GM18868 (cell line): ENCODE data around the gene CDC25C.
"Not testable (repeated sequence)": the region's sequence is repeated elsewhere in the genome, so short reads cannot be mapped to it uniquely, and the experiment has no call there.

Source experiments
- ATAC-seq: cut with Tn5 transposase; IDR thresholded peaks from one replicate; pipeline ENCODE4 v1.9.1; 2021; ENCODE audit warnings: mild to moderate bottlenecking, moderate library complexity; ENCODE audit not compliant: unreplicated experiment

Gene CDC25C

DNA sequence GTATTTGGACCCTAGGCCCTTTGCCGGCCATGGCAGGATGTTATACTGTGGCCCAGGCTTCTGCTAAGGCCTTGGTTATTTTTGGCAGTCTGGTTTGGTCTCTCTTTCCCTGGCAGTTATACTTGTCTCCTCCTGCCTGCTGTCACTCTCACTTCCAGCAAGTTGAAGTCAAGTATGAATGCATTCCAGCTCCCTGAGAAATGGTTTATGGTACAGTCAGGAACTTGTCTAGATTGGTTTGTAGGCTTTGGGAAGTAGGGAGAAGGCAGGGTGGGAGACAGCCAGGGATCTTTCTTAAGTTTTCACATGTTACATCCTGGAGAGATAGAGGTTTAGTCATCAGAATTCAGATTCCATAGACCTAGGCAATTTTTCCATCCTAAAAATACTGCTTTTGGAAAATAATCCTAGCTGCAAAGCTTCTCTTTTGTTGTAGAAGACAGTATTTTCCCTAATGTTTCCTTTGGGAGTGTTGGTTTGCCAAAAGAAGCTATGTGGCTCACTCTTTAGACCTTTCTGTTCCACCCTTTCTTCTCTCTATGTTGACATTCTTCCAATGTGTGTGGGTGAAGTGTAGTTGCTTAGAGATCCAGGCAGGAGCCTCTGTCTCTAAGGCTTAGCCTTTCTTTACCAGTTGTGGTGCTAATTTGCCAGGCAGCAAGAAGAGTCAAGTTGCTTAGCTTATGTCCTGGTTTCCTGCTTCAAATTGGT is 18.4 kb upstream of the CDC25C start:
- no peak for ATAC-seq

DNA sequence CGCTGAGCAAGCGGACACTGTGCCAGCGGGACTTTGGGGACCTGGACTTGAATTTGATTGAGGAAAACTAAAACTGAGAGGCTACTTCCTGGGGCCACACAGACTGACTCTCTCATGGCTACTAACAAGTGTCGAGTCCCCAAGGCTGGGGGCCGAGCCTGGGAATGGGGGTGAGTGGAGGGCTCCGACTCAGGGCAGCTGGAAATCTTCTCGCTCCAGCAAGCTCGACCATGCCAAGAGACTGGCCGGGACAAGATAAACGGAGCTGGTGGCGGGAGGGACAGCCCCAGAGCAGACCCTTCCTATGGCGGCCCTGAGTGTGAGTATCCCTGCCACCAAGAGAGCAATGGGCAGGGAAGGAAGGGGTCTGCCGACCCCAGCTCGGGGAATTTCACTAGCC is 15.3 kb upstream of the CDC25C start:
- ATAC-seq: no peak

DNA sequence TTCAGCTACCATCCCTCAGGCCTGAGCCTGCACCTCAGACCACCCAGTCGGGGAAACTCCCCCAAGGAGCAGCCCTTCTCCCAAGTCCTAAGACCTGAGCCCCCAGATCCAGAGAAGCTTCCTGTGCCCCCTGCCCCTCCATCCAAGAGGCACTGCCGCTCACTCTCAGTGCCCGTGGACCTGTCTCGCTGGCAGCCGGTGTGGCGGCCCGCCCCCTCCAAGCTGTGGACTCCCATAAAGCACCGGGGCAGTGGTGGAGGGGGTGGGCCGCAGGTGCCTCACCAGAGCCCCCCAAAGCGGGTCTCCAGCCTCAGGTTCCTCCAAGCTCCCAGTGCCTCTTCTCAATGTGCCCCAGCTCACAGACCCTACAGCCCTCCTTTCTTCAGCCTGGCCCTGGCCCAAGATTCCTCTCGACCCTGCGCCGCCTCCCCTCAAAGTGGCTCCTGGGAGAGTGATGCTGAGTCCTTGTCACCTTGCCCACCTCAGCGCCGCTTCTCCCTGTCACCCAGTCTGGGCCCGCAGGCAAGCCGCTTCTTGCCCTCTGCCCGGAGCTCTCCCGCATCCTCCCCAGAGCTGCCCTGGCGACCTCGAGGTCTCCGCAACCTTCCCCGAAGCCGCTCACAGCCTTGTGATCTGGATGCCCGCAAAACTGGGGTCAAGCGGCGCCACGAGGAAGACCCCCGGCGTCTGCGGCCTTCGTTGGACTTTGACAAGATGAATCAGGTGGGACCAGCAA is 13.5 kb upstream of the CDC25C start:
- ATAC-seq: no peak

DNA sequence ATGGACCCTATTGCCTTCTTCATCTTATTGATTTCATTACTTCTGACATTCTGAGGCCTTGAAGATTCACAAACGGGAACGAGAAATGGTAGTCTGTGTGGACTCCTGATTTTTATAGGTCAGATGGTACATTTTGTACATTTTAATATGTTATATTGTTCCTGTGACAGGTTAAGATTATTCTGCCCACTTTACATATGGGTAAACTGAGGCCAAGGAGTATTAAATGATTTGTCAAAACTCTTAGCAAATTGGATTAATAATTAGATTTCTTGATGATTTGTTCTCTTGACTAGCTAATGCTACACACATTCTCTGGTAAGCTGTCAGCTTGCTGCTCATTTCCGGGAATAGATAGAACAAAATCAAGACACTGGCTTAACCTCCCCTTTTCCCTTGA is 8.4 kb upstream of the CDC25C start:
- ATAC-seq: no peak

DNA sequence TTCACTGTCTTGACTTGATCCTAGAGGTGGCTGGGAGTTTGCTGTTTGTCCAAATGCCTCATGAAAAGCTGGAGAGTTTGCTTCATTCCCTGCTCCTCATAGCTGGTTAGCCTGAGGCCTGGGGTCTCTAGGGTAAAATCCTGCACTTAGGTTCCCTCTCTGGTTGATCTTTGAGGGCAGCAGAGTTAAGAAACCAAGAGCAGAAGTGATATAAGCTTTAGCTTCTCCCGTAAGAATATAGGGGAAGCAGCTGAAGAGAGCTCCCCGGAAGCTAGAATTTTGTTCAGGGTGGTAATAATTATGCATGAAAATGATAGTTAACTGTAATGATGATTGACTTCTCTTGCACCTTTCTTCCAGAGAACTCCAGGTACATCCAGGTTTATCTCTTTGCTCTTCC is 7.9 kb upstream of the CDC25C start:
- no peak for ATAC-seq

DNA sequence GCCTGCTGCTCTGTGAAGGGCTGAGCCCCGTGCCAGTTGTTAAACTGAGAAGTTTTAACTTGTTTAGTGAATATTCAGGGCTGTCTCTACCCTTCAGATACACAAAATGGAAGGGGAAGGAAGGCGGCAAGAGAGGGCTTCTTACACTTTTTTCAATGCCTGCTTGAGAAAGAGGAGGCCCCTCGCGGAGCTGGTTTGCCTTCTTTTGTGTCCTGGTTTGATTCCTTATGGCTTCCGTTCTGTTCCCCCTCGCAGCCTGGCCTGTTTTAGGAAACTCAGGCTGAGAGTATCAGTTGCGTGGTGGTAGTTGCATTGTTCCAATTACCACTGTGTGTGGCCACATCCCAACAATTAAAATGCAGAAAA is 7.5 kb upstream of the CDC25C start:
- ATAC-seq: no peak

DNA sequence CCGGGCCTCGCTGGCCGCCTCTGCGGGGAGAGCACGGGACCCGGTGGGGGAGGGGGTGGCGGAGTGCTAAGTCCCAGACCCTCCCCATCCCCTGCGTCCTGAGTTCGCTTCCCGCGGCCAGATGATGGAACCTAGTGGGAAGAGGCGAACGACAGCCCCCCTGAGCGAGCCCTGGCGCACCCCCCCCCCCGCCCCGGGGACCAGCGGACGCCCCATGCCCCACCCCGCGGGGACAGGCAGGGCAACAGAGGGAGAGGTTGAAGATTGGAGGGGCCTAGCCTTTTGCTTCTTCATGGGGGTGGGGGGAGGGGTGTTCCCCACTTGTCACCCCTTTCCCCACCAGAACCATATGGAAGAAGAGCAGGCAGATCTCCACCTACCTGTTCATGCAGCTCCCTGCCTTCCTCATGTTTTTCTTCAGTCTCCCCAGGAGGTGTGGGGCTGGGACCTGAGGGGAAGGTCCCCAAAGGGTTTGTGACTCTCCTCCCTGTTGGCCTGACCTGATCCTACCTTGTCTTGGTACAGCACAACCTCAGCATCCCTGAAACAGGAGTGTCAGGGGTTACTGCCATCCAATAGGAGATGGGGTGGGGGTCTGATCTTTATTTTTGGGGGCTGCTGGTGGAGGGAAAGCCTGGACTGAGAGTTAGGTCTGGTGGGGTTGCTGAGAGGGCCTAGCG is 6.9 kb upstream of the CDC25C start:
- ATAC-seq: no peak

DNA sequence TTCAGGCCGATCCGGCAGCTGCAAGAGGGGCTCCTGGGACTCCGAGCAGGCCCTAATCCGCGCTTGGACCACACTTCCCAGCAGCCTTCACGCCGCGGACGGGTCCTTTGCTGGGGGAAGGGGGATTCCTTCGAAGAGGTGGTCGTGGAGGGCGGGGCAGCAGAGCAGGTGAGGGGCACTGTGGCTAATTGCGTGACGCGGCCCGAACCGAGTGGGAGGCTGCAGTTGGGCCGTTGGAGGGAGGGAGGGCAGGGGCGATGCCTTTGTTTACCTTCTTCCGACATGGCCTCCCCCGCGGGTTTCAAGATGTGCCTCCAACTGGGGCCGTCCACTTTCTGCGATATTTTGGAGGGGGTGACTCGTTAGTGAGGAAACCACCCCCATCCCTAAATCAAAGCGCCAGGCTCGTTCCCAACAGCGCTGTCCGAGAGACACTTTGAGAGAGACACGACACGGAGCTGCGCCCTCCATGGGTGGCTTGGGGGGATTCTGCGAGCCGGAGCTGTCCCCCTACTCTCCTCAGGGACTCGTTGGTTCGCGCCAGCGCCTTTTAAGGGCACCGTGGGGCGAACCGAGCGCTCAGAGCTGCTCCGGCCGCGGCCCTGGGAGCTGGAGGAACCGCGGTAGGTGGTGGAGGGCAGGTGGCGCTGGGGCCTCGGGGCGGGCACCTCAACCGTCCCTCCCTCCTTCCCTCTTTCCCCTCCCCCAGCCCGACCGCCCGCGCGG is 6.2 kb upstream of the CDC25C start, which contains the start of gene FAM53C:
TSS of gene FAM53C (plus strand) at position 582 of the 726 bp plus-strand sequence. CDS start 3,070 bp downstream, outside the sequence.
- ATAC-seq: peak; percentile 82

DNA sequence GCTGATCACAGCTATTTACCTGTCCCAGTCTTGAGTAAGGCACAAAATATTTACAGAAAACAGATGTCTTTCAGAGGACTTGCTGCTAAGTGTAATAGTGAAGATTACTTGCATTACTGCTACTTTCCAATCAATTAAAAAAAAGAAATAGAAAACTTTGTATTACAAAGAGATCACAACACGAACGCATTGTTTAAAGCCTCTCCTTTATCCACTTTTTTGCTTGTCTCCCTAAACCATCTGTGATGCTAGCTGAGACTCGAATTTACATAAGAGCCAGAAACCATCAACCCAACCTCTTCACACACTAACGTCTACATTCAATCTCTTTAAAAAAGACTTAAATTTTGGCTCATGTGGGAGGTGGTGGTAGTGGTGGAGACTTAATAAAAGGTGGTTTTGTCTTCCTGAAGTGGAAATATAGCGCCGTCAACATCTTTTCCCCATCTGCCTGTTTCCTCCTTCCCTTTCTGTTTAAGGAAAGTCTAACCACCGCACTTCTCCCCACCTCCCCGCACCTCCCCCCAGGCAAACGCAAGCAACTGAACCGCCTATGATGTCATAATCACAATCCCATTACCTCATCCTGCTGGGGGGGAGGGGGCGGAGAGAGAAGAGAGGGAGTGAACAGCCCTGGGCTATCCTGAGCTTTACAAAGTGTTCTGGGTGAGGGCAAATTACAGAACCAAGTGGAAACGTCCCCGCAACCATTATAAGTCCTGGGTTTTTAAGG is 5.5 kb upstream of the CDC25C start:
- peak; percentile 25 for ATAC-seq

DNA sequence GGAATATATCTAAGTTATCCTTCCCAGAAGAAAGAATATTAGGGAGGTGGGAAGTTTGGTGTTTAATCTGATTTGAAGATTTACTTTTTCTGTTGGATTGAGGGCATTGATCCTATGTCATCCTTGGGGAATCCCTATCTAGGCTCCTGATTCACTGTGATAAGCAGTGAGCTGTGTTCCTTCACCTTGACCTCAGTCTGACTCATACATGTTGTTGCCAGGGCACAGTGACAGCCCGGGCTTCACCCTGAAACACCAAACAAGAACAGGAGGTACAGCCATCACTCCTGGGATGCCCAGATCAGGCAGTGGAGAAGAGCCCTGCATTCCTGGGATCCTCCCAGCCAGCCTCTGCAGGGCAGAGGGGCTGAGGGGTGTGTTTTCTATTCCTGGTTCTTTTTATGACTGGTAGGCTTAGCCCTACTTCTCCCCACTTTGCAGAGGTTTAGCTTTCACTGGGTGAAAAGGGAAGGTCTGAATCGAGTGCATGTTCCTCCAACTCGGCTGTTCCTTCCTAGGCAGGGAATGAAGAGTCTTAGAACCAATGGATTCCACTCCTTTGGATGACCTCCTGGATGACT is 3.4 kb upstream of the CDC25C start:
- no peak for ATAC-seq

DNA sequence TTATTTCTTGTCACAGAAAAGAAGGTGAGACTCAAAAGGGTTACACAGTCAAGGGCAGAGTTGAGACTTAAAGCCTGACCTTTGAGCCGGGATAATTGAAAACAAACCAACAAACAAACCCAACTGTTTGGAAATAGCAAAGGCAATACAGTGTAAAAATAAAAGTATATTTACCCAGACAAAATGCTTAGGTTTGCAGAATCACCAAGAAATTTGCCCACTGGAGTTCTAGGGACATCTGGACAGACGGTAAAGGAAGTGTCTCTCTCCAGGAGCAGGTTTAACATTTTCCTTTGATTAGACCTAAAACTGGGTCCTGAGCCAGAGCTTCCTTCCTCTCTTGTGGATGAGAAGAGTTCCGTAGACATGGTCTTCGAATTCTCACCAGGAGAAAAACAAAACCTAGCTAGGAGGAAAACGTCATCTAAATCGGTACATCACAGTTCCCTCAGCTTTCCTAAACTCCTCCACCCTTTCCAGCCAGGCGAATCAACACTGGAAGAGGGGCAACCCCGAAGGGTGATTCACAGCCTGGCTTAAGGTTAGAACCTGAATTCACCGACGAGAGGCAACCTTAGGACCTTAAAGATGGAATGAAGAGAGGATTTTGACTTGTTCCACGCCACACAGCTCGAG is 673 bp downstream of the CDC25C start:
- ATAC-seq: no peak

DNA sequence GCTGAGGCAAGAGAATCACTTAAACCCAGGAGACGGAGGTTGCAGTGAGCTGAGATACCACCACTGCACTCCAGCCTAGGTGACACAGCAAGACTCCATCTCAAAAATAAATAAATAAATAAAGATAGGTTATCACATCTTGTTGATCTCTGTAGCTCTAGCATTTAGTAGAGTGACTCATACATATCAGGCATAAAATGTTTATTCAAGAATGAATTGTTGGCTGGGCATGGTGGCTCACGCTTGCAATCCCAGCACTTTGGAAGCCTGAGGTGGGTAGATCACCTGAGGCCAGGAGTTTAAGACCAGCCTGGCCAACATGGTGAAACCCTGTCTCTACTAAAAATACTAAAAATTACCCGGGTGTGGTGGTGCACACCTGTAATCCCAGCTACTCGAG is 13.4 kb downstream of the CDC25C start:
- ATAC-seq: not testable (repeated sequence)

DNA sequence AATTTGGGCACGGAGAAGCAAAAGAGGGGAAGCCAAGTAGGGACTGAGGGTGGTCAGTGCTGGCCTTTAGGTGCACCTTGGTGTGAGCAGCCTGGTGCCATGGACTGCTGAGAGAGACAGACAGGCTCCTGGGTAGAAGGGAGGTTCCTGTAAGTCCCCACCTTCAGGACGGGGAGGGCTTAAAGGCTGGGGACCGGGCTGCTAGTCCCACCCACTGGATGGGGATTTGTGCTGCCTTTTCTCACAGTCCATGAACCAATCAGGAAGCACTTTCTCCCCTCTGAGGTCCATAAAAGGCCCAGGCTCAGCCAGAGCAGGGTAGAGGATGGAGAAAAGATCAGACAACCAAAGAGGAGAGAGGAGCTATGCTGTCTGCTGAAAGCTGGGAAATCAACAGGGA is 15.2 kb downstream of the CDC25C start:
- ATAC-seq: no peak

DNA sequence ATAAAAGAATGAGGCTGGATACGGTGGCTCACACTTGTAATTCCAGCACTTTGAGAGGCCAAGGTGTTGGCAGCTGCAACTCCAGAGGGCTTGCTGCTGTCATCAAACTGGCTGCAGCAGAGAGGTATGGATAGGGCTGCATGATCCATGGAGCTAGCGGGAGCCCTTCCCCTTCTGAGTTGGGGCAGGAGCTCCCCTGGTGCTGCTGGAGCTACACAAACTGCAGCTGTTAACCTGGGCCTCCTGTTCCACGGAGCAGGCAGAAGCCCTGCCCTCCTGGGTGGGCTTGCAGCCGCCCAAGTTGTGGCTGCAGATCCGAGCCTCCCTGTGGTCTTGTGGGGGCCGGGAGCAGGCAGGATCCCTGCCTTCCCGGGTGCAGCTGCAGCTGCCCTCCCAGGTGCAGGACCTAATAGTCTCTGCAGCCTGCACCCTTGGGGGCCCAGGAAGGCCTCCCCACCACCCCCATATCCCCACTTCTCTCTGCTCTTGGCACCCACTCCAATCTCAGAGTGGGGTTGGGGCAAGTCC is 15.8 kb downstream of the CDC25C start:
- no peak for ATAC-seq

DNA sequence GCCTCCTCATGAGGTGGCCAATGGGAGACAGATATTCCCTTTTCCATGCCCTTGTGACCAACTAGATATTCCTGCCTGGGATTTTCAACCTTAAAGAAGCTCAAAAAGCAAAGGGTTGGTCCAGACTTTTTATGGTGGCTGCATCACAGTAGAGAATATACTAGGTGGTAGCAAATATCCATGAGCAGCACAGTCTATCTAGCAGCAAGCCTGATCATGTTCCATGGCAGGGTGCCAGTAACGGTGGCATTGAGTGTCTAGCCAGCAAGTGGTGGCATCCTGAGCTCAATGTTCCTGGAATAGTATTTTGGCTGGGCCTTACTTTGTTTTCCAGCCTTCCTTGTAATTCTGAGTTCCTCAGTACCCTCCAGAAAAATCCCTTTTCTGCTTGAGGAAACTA is 25.8 kb downstream of the CDC25C start:
- no peak for ATAC-seq

DNA sequence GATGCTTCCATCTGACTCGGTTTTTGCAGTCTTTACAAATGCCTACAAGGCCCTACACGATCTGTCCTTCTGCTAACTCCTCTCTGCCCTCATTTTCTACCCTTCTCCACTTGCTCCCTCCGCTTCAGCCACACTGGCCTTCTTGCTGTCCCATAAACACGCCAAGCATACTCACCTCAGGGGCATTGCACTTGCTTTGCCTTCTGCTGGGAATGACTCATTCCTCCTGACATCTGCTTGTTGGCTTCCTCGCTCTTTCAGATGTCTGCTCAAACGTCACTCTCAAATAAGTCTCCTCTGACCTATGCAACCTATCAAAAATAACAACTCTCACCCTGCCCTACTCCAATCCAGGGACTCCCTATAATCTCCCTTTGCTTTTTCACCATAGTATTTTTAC is 28.2 kb downstream of the CDC25C start:
- ATAC-seq: no peak

DNA sequence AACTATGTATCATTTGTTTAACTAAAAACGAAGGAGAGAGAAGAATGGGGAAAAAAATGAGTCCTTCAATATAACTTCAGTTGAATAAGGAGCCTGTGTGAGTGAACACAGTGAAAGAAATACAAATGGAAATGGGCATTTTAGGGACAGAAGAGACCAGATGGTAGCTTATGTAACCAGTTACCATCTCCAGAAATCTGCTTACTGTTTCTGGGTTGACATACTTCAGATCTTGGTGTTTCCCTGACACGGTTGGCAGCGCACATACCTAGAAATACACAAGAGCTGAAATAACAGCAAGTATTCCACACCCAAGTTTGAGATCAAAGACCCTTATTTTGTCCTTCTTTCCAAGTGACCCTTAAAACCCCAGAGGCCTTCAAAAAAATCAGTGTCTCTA is 42.3 kb downstream of the CDC25C start:
- ATAC-seq: no peak

DNA sequence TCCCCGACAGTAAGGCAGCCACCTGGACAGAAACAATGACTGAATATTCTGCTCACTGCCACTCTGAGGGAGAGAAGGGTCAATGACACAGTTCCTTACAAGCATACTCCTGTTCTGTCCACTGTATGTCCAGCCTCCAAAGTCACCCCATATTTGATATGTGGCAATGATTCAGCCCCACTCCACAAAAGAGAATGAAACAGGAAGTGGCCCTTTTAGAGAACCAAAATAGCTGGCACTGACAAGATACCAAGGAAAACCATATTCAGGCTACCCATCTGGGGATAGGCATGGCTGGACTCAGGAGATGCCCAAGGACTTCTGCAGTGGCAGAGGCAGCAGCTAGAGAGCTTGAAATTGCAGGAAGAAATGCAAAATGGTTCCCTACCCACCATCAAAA is 44.4 kb downstream of the CDC25C start:
- no peak for ATAC-seq

DNA sequence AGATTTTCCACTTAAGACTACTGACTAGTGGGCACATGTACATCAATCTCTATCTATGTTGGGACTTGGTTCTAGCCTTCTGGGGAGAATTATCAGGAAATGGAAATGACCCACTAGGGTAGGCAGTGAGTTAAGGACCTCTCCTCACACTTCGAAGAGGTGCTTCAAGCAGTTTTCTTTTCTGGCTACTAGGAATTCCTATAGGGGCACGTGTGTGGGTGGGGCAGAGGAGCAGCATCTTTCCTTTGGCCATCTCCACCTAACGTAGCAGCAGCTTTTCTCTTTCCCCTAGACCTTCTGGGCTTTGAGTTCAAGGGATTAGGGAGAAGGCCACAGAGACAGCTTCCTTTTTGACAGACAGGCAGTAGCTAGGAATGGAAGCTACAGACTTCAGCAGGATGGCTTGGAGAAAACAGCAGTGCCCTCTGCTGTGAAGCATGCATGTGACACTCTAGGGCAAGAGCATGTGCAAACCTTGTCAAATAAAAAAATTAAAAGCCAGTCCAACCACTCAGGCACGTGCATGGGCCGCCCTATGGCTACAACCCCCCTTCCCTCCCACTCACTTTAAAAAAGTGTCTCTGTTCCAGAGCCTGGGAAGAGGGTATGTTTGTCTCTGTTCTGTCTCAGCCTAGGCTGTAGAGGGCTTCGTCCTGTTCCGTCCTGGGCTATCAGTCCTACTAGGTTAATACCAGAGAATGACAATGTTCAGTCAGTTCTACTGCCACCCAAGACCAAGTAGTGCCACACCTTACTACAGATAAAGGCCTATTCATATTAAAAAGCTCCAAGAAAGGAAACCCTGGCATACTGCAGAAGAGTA is 48.5 kb downstream of the CDC25C start:
- ATAC-seq: peak; percentile 41
